ENCODE results near the gene ARHGAP29.

- TF ChIP-seq, protein P1, sequence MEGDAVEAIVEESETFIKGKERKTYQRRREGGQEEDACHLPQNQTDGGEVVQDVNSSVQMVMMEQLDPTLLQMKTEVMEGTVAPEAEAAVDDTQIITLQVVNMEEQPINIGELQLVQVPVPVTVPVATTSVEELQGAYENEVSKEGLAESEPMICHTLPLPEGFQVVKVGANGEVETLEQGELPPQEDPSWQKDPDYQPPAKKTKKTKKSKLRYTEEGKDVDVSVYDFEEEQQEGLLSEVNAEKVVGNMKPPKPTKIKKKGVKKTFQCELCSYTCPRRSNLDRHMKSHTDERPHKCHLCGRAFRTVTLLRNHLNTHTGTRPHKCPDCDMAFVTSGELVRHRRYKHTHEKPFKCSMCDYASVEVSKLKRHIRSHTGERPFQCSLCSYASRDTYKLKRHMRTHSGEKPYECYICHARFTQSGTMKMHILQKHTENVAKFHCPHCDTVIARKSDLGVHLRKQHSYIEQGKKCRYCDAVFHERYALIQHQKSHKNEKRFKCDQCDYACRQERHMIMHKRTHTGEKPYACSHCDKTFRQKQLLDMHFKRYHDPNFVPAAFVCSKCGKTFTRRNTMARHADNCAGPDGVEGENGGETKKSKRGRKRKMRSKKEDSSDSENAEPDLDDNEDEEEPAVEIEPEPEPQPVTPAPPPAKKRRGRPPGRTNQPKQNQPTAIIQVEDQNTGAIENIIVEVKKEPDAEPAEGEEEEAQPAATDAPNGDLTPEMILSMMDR (conservative IDR thresholded peaks at IDR 0.05; ENCODE audit: low read depth, low read length) = no peak
- TF ChIP-seq EZH2 (IDR thresholded peaks at IDR 0.05; ENCODE audit: borderline replicate concordance, low read depth, low read length, poor library complexity, severe bottlenecking) = no peak
These were observed 111.6 kb downstream of the ARHGAP29 start for GRCh38 chr1:94125551-94126514.

Data from A673 (cell line).